Esophagus muscularis mucosa (tissue), 4 donors: Measurements from ENCODE around the gene LRRC27. TPM values are rescaled to one million over a fixed set of nuclear protein-coding genes. Genes with fewer than 3 reads are reported as not detected.

Experiments used
- DNase-seq: peaks from one replicate; pipeline ENCODE4 v3.0.0-alpha.2; 2017; ENCODE audit errors: extremely low spot score
- H3K27ac ChIP-seq, 4 donors: fragments of 200-600 bp; sonication (generic); replicated peaks in 1 of 4; 1 replicate in 3 of 4; 2 replicates in 1 of 4; pipeline ENCODE4 v1.5.1; 2016 to 2019; ENCODE audit warnings: mild to moderate bottlenecking in 1 of 4
- H3K27me3 ChIP-seq, 4 donors: fragments of 200-600 bp; sonication (generic); one replicate each; pipeline versions ENCODE4 v1.5.1 to v1.6.0; 2016 to 2019
- H3K36me3 ChIP-seq, 4 donors: fragments of 200-600 bp; sonication (generic); one replicate each; pipeline ENCODE4 v1.5.1; 2016 to 2019
- H3K4me1 ChIP-seq, 4 donors: fragments of 200-600 bp; sonication (generic); one replicate each; pipeline ENCODE4 v1.5.1; 2016 to 2019
- H3K4me3 ChIP-seq, 4 donors: fragments of 200-600 bp; sonication (generic); 1 replicate in 2 of 4; 2 replicates in 2 of 4; pipeline ENCODE4 v1.5.1; 2016 to 2019; ENCODE audit warnings: mild to moderate bottlenecking in 4 of 4, moderate library complexity in 1 of 4
- H3K9me3 ChIP-seq, 4 donors: fragments of 200-600 bp; sonication (generic); 1 replicate in 3 of 4; 2 replicates in 1 of 4; pipeline ENCODE4 v1.5.1; 2016 to 2019
- EP300 ChIP-seq: sonication (generic); formaldehyde crosslinking; IDR thresholded peaks from one replicate; pipeline ENCODE4 v1.6.1; 2017; ENCODE audit warnings: antibody characterized with exemption
- POLR2A ChIP-seq: fragments of 450-650 bp; IDR thresholded peaks from one replicate; pipeline ENCODE4 v1.6.1; 2017; ENCODE audit warnings: antibody characterized with exemption, moderate library complexity, mild to moderate bottlenecking, low read depth
- POLR2AphosphoS5 ChIP-seq, 2 donors: sonication (generic); formaldehyde crosslinking; IDR thresholded peaks; one replicate each; pipeline ENCODE4 v1.6.1; 2017; ENCODE audit warnings: antibody characterized with exemption in 2 of 2
- WGBS: methylation state at CpG from one replicate; pipeline ENCODE4 v1.1.5; 2018; 5-methylcytosine and 5-hydroxymethylcytosine counted together
- intact Hi-C: fragments of 100-400 bp; cut with DNase I; formaldehyde crosslinking; loops from one replicate; pipeline ENCODE4 v1.15.1; 2023
- total RNA-seq, 4 donors: library from RNA; depleted of rRNA; stranded (reverse); fragments of >200 nt; gene quantifications; one replicate each; pipeline versions ENCODE4 v1.1.0 to v1.2.1, GENCODE V29; 2016
- TF ChIP-seq, protein P1 (sequence below), 3 experiments: fragments of 200-600 bp in 2 of 3; fragments of 450-650 bp in 1 of 3; sonication (generic) in 2 of 3; IDR thresholded peaks; one replicate each; pipeline ENCODE4 v1.5.1; 2017 to 2019; ENCODE audit warnings: antibody characterized with exemption in 3 of 3, mild to moderate bottlenecking in 2 of 3, moderate library complexity in 1 of 3

The LRRC27 gene
- total RNA-seq, 4 donors from 2014 or later, result 5.8 to 19.1 (median 9.5) TPM

- Histone ChIP-seq H3K36me3 (no peaks in the 10 kb centered on the region), H3K4me3 (peak overlapping the region; percentile 74 to 96 (median 92)), H3K27me3 (no peaks in the 10 kb centered on the region), H3K9me3 (no peaks in the 10 kb centered on the region), H3K4me1 (peaks cover 35 to 54% (median 51%) of the 10 kb centered on the region in 4 donors), H3K27ac (peak overlapping the region; percentile 91 to 99 (median 94))
- intact Hi-C loops, result loop anchor here (5.0 kb wide), 1 partner anchor 141 kb away; the partner anchor contains the start of gene INPP5A
- DNase-seq, result no peak
- WGBS, result 5% methylated on average over 22 of the region's 71 CpGs
- TF ChIP-seq, protein P1, sequence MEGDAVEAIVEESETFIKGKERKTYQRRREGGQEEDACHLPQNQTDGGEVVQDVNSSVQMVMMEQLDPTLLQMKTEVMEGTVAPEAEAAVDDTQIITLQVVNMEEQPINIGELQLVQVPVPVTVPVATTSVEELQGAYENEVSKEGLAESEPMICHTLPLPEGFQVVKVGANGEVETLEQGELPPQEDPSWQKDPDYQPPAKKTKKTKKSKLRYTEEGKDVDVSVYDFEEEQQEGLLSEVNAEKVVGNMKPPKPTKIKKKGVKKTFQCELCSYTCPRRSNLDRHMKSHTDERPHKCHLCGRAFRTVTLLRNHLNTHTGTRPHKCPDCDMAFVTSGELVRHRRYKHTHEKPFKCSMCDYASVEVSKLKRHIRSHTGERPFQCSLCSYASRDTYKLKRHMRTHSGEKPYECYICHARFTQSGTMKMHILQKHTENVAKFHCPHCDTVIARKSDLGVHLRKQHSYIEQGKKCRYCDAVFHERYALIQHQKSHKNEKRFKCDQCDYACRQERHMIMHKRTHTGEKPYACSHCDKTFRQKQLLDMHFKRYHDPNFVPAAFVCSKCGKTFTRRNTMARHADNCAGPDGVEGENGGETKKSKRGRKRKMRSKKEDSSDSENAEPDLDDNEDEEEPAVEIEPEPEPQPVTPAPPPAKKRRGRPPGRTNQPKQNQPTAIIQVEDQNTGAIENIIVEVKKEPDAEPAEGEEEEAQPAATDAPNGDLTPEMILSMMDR (IDR thresholded peaks at IDR 0.05), result no peak
- TF ChIP-seq POLR2A (no peak), EP300 (no peak), POLR2AphosphoS5 (IDR thresholded peaks at IDR 0.05) (peak in 1 of 2 donors; percentile 69)
Observed at GRCh38 chr10:132395704-132396493, 63.9 kb downstream of the LRRC27 start.

GRCh38 chr10:132396494-132397035 lies 64.6 kb downstream of the LRRC27 start:
- Histone ChIP-seq H3K27ac (peak overlapping the region; percentile 91 to 99 (median 94)), H3K27me3 (no peaks in the 10 kb centered on the region), H3K4me3 (peak overlapping the region; percentile 74 to 96 (median 92)), H3K9me3 (no peaks in the 10 kb centered on the region), H3K36me3 (no peaks in the 10 kb centered on the region), H3K4me1 (peaks cover 39 to 61% (median 57%) of the 10 kb centered on the region in 4 donors)
- DNase-seq, result no peak
- no peak for TF ChIP-seq POLR2A
- no peak for TF ChIP-seq POLR2AphosphoS5 (IDR thresholded peaks at IDR 0.05)
- no peak for TF ChIP-seq EP300
- TF ChIP-seq, protein P1 (IDR thresholded peaks at IDR 0.05), result peak; percentile 45 to 68 (median 63)
- no CpG with 5 or more reads among the region's 80 CpGs for WGBS
- intact Hi-C loops, result loop anchor here (5.0 kb wide), 1 partner anchor 141 kb away; the partner anchor contains the start of gene INPP5A

DNA sequence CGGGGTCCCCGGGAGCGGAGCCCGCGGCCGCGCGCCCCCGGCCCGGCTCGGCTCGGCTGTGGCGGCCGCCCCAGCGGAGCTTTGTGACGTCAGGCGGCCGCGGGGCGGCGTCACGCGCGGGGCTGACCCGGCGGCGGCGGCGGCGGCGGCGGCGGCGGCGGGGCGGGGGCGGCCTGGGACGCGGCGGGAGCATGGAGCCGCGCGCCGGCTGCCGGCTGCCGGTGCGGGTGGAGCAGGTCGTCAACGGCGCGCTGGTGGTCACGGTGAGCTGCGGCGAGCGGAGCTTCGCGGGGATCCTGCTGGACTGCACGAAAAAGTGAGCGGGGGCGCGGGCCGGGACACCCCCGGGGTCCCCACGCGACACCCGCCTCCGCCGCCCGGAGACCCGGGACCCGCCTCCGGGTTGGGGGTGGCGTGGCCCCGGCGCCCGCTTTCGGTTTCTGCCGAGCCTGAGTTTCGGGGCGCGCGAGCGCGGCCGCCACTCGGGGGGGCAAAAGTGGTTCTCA lies 65.1 kb downstream of the LRRC27 start, which contains the start of gene PWWP2B:
TSS of gene PWWP2B (plus strand) at position 165 of the 506 bp plus-strand sequence. CDS start at position 192, 27 bp downstream.
- no CpG with 5 or more reads among the region's 86 CpGs for WGBS
- DNase-seq, result no peak
- peak within 1 kb of the TSS; percentile 91 to 99 (median 94) for H3K27ac ChIP-seq
- peaks cover 42 to 66% (median 61%) of the 10 kb centered on the region in 4 donors for H3K4me1 ChIP-seq
- TF ChIP-seq EP300 (no peak), POLR2A (peak; percentile 18), POLR2AphosphoS5 (IDR thresholded peaks at IDR 0.05) (peak in 1 of 2 donors; percentile 25)
- TF ChIP-seq, protein P1 (IDR thresholded peaks at IDR 0.05), result no peak
- no peaks in the 10 kb centered on the region for H3K27me3 ChIP-seq
- no peaks in the 10 kb centered on the region for H3K9me3 ChIP-seq
- peak within 1 kb of the TSS; percentile 74 to 96 (median 92) for H3K4me3 ChIP-seq
- intact Hi-C loops, result loop anchor here (5.0 kb wide), 1 partner anchor 140 kb away; the partner anchor contains the start of gene INPP5A
- H3K36me3 ChIP-seq, result no peaks in the 10 kb centered on the region

GRCh38 chr10:132397671-132398565 lies 65.9 kb downstream of the LRRC27 start:
- Histone ChIP-seq H3K4me1 (peaks cover 42 to 72% (median 66%) of the 10 kb centered on the region in 4 donors), H3K4me3 (peak overlapping the region; percentile 74 to 96 (median 92)), H3K27ac (peak overlapping the region; percentile 87 to 99 (median 94)), H3K9me3 (no peaks in the 10 kb centered on the region), H3K36me3 (peaks cover 0 to 5% (median 0%) of the 10 kb centered on the region in 4 donors), H3K27me3 (no peaks in the 10 kb centered on the region)
- intact Hi-C loops, result loop anchor here (5.0 kb wide), 1 partner anchor 139 kb away; the partner anchor contains the start of gene INPP5A
- DNase-seq, result no peak
- no peak for TF ChIP-seq EP300
- no peak for TF ChIP-seq POLR2A
- TF ChIP-seq POLR2AphosphoS5 (IDR thresholded peaks at IDR 0.05), result no peak
- TF ChIP-seq, protein P1 (IDR thresholded peaks at IDR 0.05), result no peak
- 33% methylated on average over 22 of the region's 40 CpGs for WGBS
